Chondrocyte (in vitro differentiated cells): ENCODE measurements around the gene GLI2. TPM values are rescaled to one million over a fixed set of nuclear protein-coding genes. Genes with fewer than 3 reads are reported as not detected.
A peak's percentile ranks its signal among the peaks of the same experiment; 100 is the strongest.

Experiments
- DNase-seq: peaks from one replicate; pipeline ENCODE4 v3.0.0; 2021; ENCODE audit warnings: mixed read lengths, low spot score
- H3K27ac Mint-ChIP-seq: one replicate; pipeline ENCODE4 v1.8.0; 2021; ENCODE audit warnings: mild to moderate bottlenecking, moderate library complexity, mixed read lengths; ENCODE audit not compliant: unreplicated experiment
- H3K27me3 Mint-ChIP-seq: 2 replicates; pipeline ENCODE4 v1.8.0; 2021; ENCODE audit warnings: low read depth, mixed read lengths
- H3K36me3 Mint-ChIP-seq: 2 replicates; pipeline ENCODE4 v1.8.0; 2021; ENCODE audit warnings: low read depth, mixed read lengths
- H3K4me1 Mint-ChIP-seq: 2 replicates; pipeline ENCODE4 v1.8.0; 2021; ENCODE audit warnings: low read depth, mild to moderate bottlenecking, mixed read lengths
- H3K4me3 Mint-ChIP-seq: one replicate; pipeline ENCODE4 v1.8.0; 2021; ENCODE audit warnings: mild to moderate bottlenecking, moderate library complexity, mixed read lengths; ENCODE audit not compliant: unreplicated experiment
- H3K9me3 Mint-ChIP-seq: 2 replicates; pipeline ENCODE4 v1.8.0; 2021; ENCODE audit warnings: low read depth, mixed read lengths
- CTCF ChIP-seq: fragments of 200-600 bp; sonication (generic); IDR thresholded peaks from 2 replicates; pipeline ENCODE4 v1.5.0; 2021; ENCODE audit warnings: antibody characterized with exemption, mild to moderate bottlenecking, moderate library complexity
- total RNA-seq: library from RNA; stranded (reverse); gene quantifications from 3 replicates; pipeline ENCODE4 v1.2.1, GENCODE V29; 2021

The GLI2 gene
- total RNA-seq, 1 donor from 2014 or later: 36.0 TPM

DNA sequence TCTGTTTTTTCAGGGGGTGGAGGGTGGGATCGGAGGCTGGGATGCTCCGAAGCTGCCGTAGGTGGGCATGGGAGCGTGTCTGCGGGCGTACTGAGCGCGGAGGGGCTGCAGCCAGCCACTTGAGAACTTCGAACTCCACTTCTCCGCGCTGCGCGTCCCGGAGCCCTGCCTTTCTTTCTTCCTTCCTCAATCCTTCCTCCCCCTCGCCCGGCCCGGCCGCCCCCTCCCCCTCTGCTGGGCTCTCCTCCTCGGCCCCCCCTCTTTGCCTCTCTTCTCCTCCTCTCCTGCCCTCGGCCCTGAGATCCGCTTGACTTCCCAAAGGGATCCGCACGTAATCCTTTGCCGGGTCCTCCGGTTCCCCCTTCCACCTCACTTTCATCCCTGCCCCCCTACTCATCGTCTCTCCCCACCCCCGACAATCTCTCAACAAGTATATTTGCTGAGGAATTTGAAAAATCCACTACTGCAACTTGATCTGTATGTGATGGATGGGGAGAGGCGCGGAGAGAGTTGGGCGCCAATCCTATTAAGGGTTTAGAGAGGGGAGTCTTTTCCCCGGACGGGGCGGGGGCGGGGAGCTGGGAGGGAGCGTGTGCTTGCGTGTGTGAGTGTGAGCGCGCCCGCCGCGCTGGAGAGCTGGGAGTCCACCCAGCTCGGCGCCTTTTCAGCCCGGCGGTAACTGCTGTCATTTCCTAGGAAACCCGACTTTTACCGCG lies 1.1 kb downstream of the GLI2 start:
- H3K27me3 Mint-ChIP-seq: no peaks in the 10 kb centered on the region
- H3K4me1 Mint-ChIP-seq: peaks cover 55% of the 10 kb centered on the region
- peaks cover 2% of the 10 kb centered on the region for H3K36me3 Mint-ChIP-seq
- TF ChIP-seq CTCF: no peak
- no peaks in the 10 kb centered on the region for H3K9me3 Mint-ChIP-seq
- peak overlapping the region; percentile 91 for H3K4me3 Mint-ChIP-seq
- peak overlapping the region; percentile 84 for H3K27ac Mint-ChIP-seq
- DNase-seq: no peak

GRCh38 chr2:120737340-120738101 lies 1.9 kb downstream of the GLI2 start:
- Mint-ChIP-seq H3K36me3 (peaks cover 2% of the 10 kb centered on the region), H3K4me3 (peak overlapping the region; percentile 91), H3K27me3 (no peaks in the 10 kb centered on the region), H3K4me1 (peaks cover 62% of the 10 kb centered on the region), H3K27ac (peak overlapping the region; percentile 84), H3K9me3 (no peaks in the 10 kb centered on the region)
- TF ChIP-seq CTCF: no peak
- DNase-seq: no peak

DNA sequence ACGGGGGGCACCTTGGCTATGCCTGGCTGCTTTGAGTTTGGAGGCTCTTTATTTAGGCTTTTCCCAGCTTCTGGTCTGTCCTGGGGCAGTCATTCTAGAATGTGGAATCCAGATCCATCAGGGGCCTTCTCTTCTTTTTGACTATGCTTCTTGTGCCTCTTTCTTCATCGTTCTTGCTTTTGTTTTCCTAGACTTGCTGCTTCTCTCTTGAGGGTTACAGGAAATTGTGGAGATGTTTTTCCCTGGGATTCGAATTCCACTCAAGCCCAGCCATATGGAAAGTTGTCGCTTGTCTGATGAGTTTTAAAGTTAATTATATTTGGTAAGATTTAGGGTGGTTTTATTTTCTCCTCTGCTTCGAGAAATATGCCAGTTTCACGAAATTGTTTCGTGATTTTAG lies 2.4 kb downstream of the GLI2 start:
- Mint-ChIP-seq H3K9me3 (no peaks in the 10 kb centered on the region), H3K4me1 (peaks cover 68% of the 10 kb centered on the region), H3K27ac (peak overlapping the region; percentile 84), H3K27me3 (no peaks in the 10 kb centered on the region), H3K36me3 (no peaks in the 10 kb centered on the region), H3K4me3 (peak overlapping the region; percentile 91)
- no peak for TF ChIP-seq CTCF
- no peak for DNase-seq

- H3K36me3 Mint-ChIP-seq: no peaks in the 10 kb centered on the region
- DNase-seq: no peak
- peak overlapping the region; percentile 84 for H3K27ac Mint-ChIP-seq
- H3K9me3 Mint-ChIP-seq: no peaks in the 10 kb centered on the region
- H3K4me3 Mint-ChIP-seq: peak overlapping the region; percentile 91
- H3K4me1 Mint-ChIP-seq: peaks cover 61% of the 10 kb centered on the region
- no peak for TF ChIP-seq CTCF
- no peaks in the 10 kb centered on the region for H3K27me3 Mint-ChIP-seq
These were observed 3.2 kb downstream of the GLI2 start for GRCh38 chr2:120738786-120739437.

GRCh38 chr2:120739438-120740090 lies 3.9 kb downstream of the GLI2 start:
- Mint-ChIP-seq H3K27ac (peak overlapping the region; percentile 84), H3K4me1 (peaks cover 60% of the 10 kb centered on the region), H3K36me3 (no peaks in the 10 kb centered on the region), H3K9me3 (no peaks in the 10 kb centered on the region), H3K4me3 (peak overlapping the region; percentile 91), H3K27me3 (no peaks in the 10 kb centered on the region)
- DNase-seq: no peak
- TF ChIP-seq CTCF: no peak
